Stomach (tissue), 19 donors: ENCODE measurements around the gene EMC7. TPM values are rescaled to one million over a fixed set of nuclear protein-coding genes. Genes with fewer than 3 reads are reported as not detected.
A peak's percentile ranks its signal among the peaks of the same experiment; 100 is the strongest.

Experiments used
- DNase-seq, 2 donors: peaks; one replicate each; pipeline versions ENCODE4 v3.0.0 to v3.0.0-alpha.2; 2013 to 2019
- H3K27ac ChIP-seq, 5 donors: fragments of 200-600 bp in 4 of 5; sonication (generic) in 4 of 5; one replicate each; pipeline ENCODE4 v1.5.1; 2013 to 2019; ENCODE audit warnings: mild to moderate bottlenecking in 1 of 5, moderate library complexity in 1 of 5
- H3K27me3 ChIP-seq, 3 donors: fragments of 200-600 bp; sonication (generic); one replicate each; pipeline ENCODE4 v1.5.1; 2017 to 2019; ENCODE audit warnings: mixed run types in 1 of 3
- H3K36me3 ChIP-seq, 4 donors: fragments of 200-600 bp; sonication (generic); 1 replicate in 3 of 4; 2 replicates in 1 of 4; pipeline ENCODE4 v1.5.1; 2016 to 2019
- H3K4me1 ChIP-seq, 4 donors: fragments of 200-600 bp; sonication (generic); one replicate each; pipeline ENCODE4 v1.5.1; 2016 to 2019
- H3K4me3 ChIP-seq, 4 donors: fragments of 200-600 bp; sonication (generic) in 3 of 4; one replicate each; pipeline ENCODE4 v1.5.1; 2016 to 2019; ENCODE audit warnings: mild to moderate bottlenecking in 1 of 4
- H3K9me3 ChIP-seq, 4 donors: fragments of 200-600 bp; sonication (generic); one replicate each; pipeline ENCODE4 v1.5.1; 2016 to 2019
- CTCF ChIP-seq, 7 experiments: fragments of 450-650 bp in 4 of 7; fragments of 200-600 bp in 3 of 7; sonication (generic) in 3 of 7; IDR thresholded peaks; one replicate each; pipeline ENCODE4 v1.5.1; 2016 to 2019; ENCODE audit warnings: antibody characterized with exemption in 7 of 7, control low read depth in 2 of 7, mild to moderate bottlenecking in 1 of 7
- EP300 ChIP-seq: sonication (generic); formaldehyde crosslinking; IDR thresholded peaks from one replicate; pipeline ENCODE4 v1.6.1; 2017; ENCODE audit warnings: antibody characterized with exemption
- POLR2A ChIP-seq, 4 donors: fragments of 450-650 bp; IDR thresholded peaks; one replicate each; pipeline ENCODE4 v1.6.1; 2016; ENCODE audit warnings: antibody characterized with exemption in 4 of 4, control low read depth in 2 of 4, mild to moderate bottlenecking in 1 of 4, moderate library complexity in 1 of 4
- POLR2AphosphoS5 ChIP-seq, 3 donors: sonication (generic); formaldehyde crosslinking; IDR thresholded peaks; one replicate each; pipeline ENCODE4 v1.6.1; 2016; ENCODE audit warnings: antibody characterized with exemption in 3 of 3
- WGBS, 5 donors: extraction: QIAGEN DNeasy Blood & Tissue Kit in 3 of 5; methylation state at CpG; one replicate each; pipeline versions ENCODE4 v1.1.5 to v1.1.7; 2013 to 2018; 5-methylcytosine and 5-hydroxymethylcytosine counted together
- intact Hi-C: fragments of 100-400 bp; cut with DNase I; formaldehyde crosslinking; loops from one replicate; pipeline ENCODE4 v1.15.1; 2023; ENCODE audit warnings: low total_unique reads
- long read RNA-seq, 10 donors: transcript quantifications; one replicate each; lab custom pipeline, GENCODE V29; 2026
- polyA plus RNA-seq, 3 donors: library from polyadenylated mRNA; stranded (reverse); fragments of 200-250 nt; gene quantifications; one replicate each; pipeline ENCODE4 v1.2.3, GENCODE V29; 2013
- total RNA-seq, 5 donors: library from RNA; depleted of rRNA; stranded (reverse); fragments of >200 nt; gene quantifications; one replicate each; pipeline versions ENCODE4 v1.1.0 to v1.2.3, GENCODE V29; 2014 to 2016
- donor health status: healthy with polysubstance abuse.
- donor health status: Bipolar disorder and iron deficiency.
- donor health status: healthy.

EMC7 gene
- total RNA-seq, result 10 to 100 TPM; 23.2 to 54.7 (median 31.5) TPM
- polyA plus RNA-seq, result 10 to 100 TPM; 35.3 to 73.5 (median 39.0) TPM
- long read RNA-seq, donor 1, transcript EMC7-201 (5 exons, 1,155 nt), result major isoform, 30 of 30 reads
- long read RNA-seq, donor 1, partial matches to known transcripts, result 0 of 30 reads
- long read RNA-seq, donor 1, other reads (novel, unspliced or antisense), result 0 of 30 reads
- long read RNA-seq, donor 2, transcript EMC7-201 (5 exons, 1,155 nt), result major isoform, 23 of 23 reads
- long read RNA-seq, donor 2, partial matches to known transcripts, result 0 of 23 reads
- long read RNA-seq, donor 2, other reads (novel, unspliced or antisense), result 0 of 23 reads
- long read RNA-seq, donor 3, transcript EMC7-201 (5 exons, 1,155 nt), result major isoform, 24 of 24 reads
- long read RNA-seq, donor 3, partial matches to known transcripts, result 0 of 24 reads
- long read RNA-seq, donor 3, other reads (novel, unspliced or antisense), result 0 of 24 reads
- long read RNA-seq, donor 4, transcript EMC7-201 (5 exons, 1,155 nt), result major isoform, 5 of 5 reads
- long read RNA-seq, donor 4, partial matches to known transcripts, result 0 of 5 reads
- long read RNA-seq, donor 4, other reads (novel, unspliced or antisense), result 0 of 5 reads
- long read RNA-seq, donor 5, transcript EMC7-201 (5 exons, 1,155 nt), result major isoform, 37 of 37 reads
- long read RNA-seq, donor 5, partial matches to known transcripts, result 0 of 37 reads
- long read RNA-seq, donor 5, other reads (novel, unspliced or antisense), result 0 of 37 reads
- long read RNA-seq, donor 6, transcript EMC7-201 (5 exons, 1,155 nt), result major isoform, 91 of 98 reads
- long read RNA-seq, donor 6, partial matches to known transcripts, result 0 of 98 reads
- long read RNA-seq, donor 6, other reads (novel, unspliced or antisense), result 5 of 98 reads
- long read RNA-seq, donor 7, transcript EMC7-201 (5 exons, 1,155 nt), result major isoform, 43 of 44 reads
- long read RNA-seq, donor 7, partial matches to known transcripts, result 0 of 44 reads
- long read RNA-seq, donor 7, other reads (novel, unspliced or antisense), result 0 of 44 reads
- long read RNA-seq, donor 8, transcript EMC7-201 (5 exons, 1,155 nt), result major isoform, 50 of 50 reads
- long read RNA-seq, donor 8, partial matches to known transcripts, result 0 of 50 reads
- long read RNA-seq, donor 8, other reads (novel, unspliced or antisense), result 0 of 50 reads
- long read RNA-seq, donor 9, transcript EMC7-201 (5 exons, 1,155 nt), result major isoform, 30 of 35 reads
- long read RNA-seq, donor 9, partial matches to known transcripts, result 5 of 35 reads
- long read RNA-seq, donor 9, other reads (novel, unspliced or antisense), result 0 of 35 reads
- long read RNA-seq, donor 10, transcript EMC7-201 (5 exons, 1,155 nt), result major isoform, 20 of 20 reads
- long read RNA-seq, donor 10, partial matches to known transcripts, result 0 of 20 reads
- long read RNA-seq, donor 10, other reads (novel, unspliced or antisense), result 0 of 20 reads

- Histone ChIP-seq H3K27me3 (no peaks in the 10 kb centered on the region), H3K27ac (peak within 1 kb of the TSS; percentile 74 to 93 (median 89)), H3K4me3 (peak within 1 kb of the TSS; percentile 70 to 99 (median 93)), H3K9me3 (no peaks in the 10 kb centered on the region), H3K4me1 (peaks cover 5 to 47% (median 31%) of the 10 kb centered on the region in 4 donors), H3K36me3 (no peaks in the 10 kb centered on the region)
- peak; percentile 99 to 100 for DNase-seq
- intact Hi-C loops, result loop anchor here (5.0 kb wide), 1 partner anchor 111 kb away; the partner anchor contains the start of gene KATNBL1
- TF ChIP-seq EP300, result no peak
- TF ChIP-seq CTCF (IDR thresholded peaks at IDR 0.05), result no peak
- TF ChIP-seq POLR2AphosphoS5 (IDR thresholded peaks at IDR 0.05), result peak; percentile 87 to 93 (median 91)
- peak in 1 of 4 donors; percentile 42 for TF ChIP-seq POLR2A (IDR thresholded peaks at IDR 0.05)
- WGBS, 5 donors, result 0 to 1% (median 0%) methylated on average over 44 to 48 of the region's 48 CpGs
These were observed at the start of gene EMC7, which contains the start of gene PGBD4 for GRCh38 chr15:34101366-34102174. TSS of gene EMC7 (minus strand) at chr15:34101862. CDS start at chr15:34101839, 23 bp downstream. TSS of gene PGBD4 (plus strand) at chr15:34102083. CDS start at chr15:34102532, 449 bp downstream.

DNA sequence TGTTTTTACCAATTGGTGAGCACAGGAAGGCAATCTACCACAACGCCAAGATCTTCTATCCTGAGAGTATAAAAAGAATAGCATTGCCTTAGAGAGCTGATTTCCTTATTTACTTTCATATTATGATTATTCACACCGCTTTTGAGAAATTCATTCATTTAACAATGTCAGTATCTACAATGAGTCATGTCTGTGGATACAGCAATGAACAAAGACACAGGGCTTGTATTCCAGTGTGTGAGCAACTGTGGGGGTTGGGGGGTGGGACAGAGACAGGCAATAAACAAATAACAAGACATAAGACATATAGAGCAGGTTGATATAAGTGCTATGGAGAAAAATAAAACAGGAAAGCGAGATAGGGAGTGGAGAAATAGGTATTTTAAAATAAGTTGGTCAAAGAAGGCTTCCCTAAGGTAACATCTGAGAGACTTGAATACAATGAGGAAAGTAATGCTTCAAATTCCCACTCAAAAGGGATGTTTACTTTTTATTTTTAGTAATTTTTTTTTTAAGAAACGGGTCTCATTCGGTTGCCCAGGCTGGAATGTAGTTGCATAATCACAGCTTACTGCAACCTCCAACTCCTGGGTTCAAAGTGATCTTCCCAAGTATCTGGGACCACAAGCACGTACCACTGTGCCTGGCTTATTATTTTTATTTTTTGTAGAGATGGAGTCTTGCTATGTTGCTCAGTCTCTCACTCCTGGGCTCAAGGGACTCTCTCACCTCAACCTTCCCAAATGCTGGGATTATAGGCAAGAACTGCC is 45.9 kb upstream of the EMC7 start:
- WGBS, 5 donors, result 48 to 56% (median 52%) methylated on average over 6 of the region's 6 CpGs
- H3K36me3 ChIP-seq, result peaks cover 17 to 94% (median 94%) of the 10 kb centered on the region in 4 donors
- TF ChIP-seq POLR2AphosphoS5 (IDR thresholded peaks at IDR 0.05), result no peak

GRCh38 chr15:34133511-34133910 is 31.8 kb upstream of the EMC7 start:
- Histone ChIP-seq H3K27me3 (no peaks in the 10 kb centered on the region), H3K4me1 (no peaks in the 10 kb centered on the region), H3K4me3 (no peak overlapping the region), H3K9me3 (no peaks in the 10 kb centered on the region), H3K36me3 (peaks cover 0 to 9% (median 6%) of the 10 kb centered on the region in 4 donors), H3K27ac (no peak overlapping the region)
- DNase-seq, result no peak
- TF ChIP-seq POLR2A (IDR thresholded peaks at IDR 0.05) (no peak), CTCF (IDR thresholded peaks at IDR 0.05) (no peak), EP300 (no peak), POLR2AphosphoS5 (IDR thresholded peaks at IDR 0.05) (no peak)
- 69 to 80% (median 73%) methylated on average over 1 of the region's 1 CpG for WGBS, 5 donors
- intact Hi-C loops, result no loop called here

More for the DNA sequence above, 45.9 kb upstream of the EMC7 start:
- intact Hi-C loops, result no loop called here
- Histone ChIP-seq H3K4me1 (peaks cover 0 to 4% (median 0%) of the 10 kb centered on the region in 4 donors), H3K27me3 (no peaks in the 10 kb centered on the region), H3K4me3 (no peak overlapping the region), H3K9me3 (no peaks in the 10 kb centered on the region), H3K27ac (peak overlapping the region in 2 of 5 donors; percentile 20 to 38)
- peak in 1 of 2 donors; percentile 46 for DNase-seq
